Choroid plexus epithelial cell (primary cell): ENCODE data around the gene EPHA2.
"Not testable (repeated sequence)": the region's sequence is repeated elsewhere in the genome, so short reads cannot be mapped to it uniquely, and the experiment has no call there.

Source experiments
- DNase-seq: peaks from one replicate; pipeline ENCODE4 v3.0.0-alpha.2; 2010; ENCODE audit warnings: low read depth
- H3K4me3 ChIP-seq: 2 replicates; pipeline ENCODE4 v1.5.1; 2011; ENCODE audit warnings: low read depth, mild to moderate bottlenecking, control low read depth, low read length, moderate library complexity
- CTCF ChIP-seq: conservative IDR thresholded peaks from 2 replicates; pipeline ENCODE4 v1.5.1; 2011; ENCODE audit warnings: low read depth, mild to moderate bottlenecking, control low read depth, inconsistent platforms, low read length, moderate library complexity

The EPHA2 gene

GRCh38 chr1:16110456-16110855, 45.4 kb downstream of the EPHA2 start:
- no peak for TF ChIP-seq CTCF
- no peak for DNase-seq
- no peak overlapping the region for H3K4me3 ChIP-seq

GRCh38 chr1:16109571-16109970, 46.3 kb downstream of the EPHA2 start:
- H3K4me3 ChIP-seq = no peak overlapping the region
- no peak for TF ChIP-seq CTCF
- no peak for DNase-seq

GRCh38 chr1:16107039-16107438, 48.8 kb downstream of the EPHA2 start:
- DNase-seq, H3K4me3 ChIP-seq: not testable (repeated sequence)

- TF ChIP-seq CTCF = no peak
- no peak overlapping the region for H3K4me3 ChIP-seq
- peak; percentile 35 for DNase-seq
Measured at GRCh38 chr1:16101623-16102022, 54.2 kb downstream of the EPHA2 start.

GRCh38 chr1:16099412-16099811, 56.5 kb downstream of the EPHA2 start:
- DNase-seq = no peak
- no peak for TF ChIP-seq CTCF
- no peak overlapping the region for H3K4me3 ChIP-seq

GRCh38 chr1:16095447-16095846, 60.4 kb downstream of the EPHA2 start:
- DNase-seq = no peak
- no peak for TF ChIP-seq CTCF
- no peak overlapping the region for H3K4me3 ChIP-seq

GRCh38 chr1:16094453-16095158, 61.3 kb downstream of the EPHA2 start:
- no peak for TF ChIP-seq CTCF
- H3K4me3 ChIP-seq = no peak overlapping the region
- DNase-seq = no peak
